Loucy (cell line): ENCODE data around the gene EFNA5.

Experiments used
- H2AFZ ChIP-seq: fragments of 200-600 bp; sonication (generic); 2 replicates; pipeline ENCODE4 v1.6.0; 2016; ENCODE audit warnings: antibody characterized with exemption, mild to moderate bottlenecking, low read length, moderate library complexity
- H3F3A ChIP-seq: fragments of 200-600 bp; 2 replicates; pipeline ENCODE4 v1.6.0; 2016; ENCODE audit warnings: antibody characterized with exemption, low read depth, mild to moderate bottlenecking
- H3K27me3 ChIP-seq: fragments of 200-600 bp; sonication (generic); 2 replicates; pipeline ENCODE4 v1.6.1; 2014; ENCODE audit warnings: low read length, mild to moderate bottlenecking; ENCODE audit not compliant: insufficient read depth, poor library complexity, severe bottlenecking
- H3K36me3 ChIP-seq: fragments of 200-600 bp; sonication (generic); 2 replicates; pipeline ENCODE4 v1.6.1; 2016; ENCODE audit warnings: low read length; ENCODE audit not compliant: insufficient read depth
- H3K4me1 ChIP-seq: fragments of 200-600 bp; sonication (generic); 2 replicates; pipeline ENCODE4 v1.5.1; 2014; ENCODE audit warnings: low read length, mild to moderate bottlenecking; ENCODE audit not compliant: insufficient read depth, poor library complexity, severe bottlenecking
- H3K4me2 ChIP-seq: fragments of 200-600 bp; sonication (generic); 2 replicates; pipeline ENCODE4 v1.6.0; 2014; ENCODE audit warnings: antibody characterized with exemption, low read length, low read depth, mild to moderate bottlenecking; ENCODE audit not compliant: poor library complexity, severe bottlenecking
- H3K4me3 ChIP-seq: fragments of 200-600 bp; sonication (generic); 2 replicates; pipeline ENCODE4 v1.5.1; 2014; ENCODE audit warnings: low read length, mild to moderate bottlenecking, mixed read lengths; ENCODE audit not compliant: poor library complexity, severe bottlenecking
- H3K79me2 ChIP-seq: fragments of 200-600 bp; sonication (generic); 2 replicates; pipeline ENCODE4 v1.6.1; 2014; ENCODE audit warnings: low read length; ENCODE audit not compliant: insufficient read depth
- H3K9ac ChIP-seq: fragments of 200-600 bp; sonication (generic); 2 replicates; pipeline ENCODE4 v1.6.0; 2014; ENCODE audit warnings: mild to moderate bottlenecking, low read depth, low read length, moderate library complexity; ENCODE audit not compliant: poor library complexity, severe bottlenecking
- H3K9me2 ChIP-seq: fragments of 200-600 bp; sonication (generic); replicated peaks from 2 replicates; pipeline ENCODE4 v1.6.1; 2016; ENCODE audit warnings: low read depth, low read length, mixed read lengths
- H3K9me3 ChIP-seq: fragments of 200-600 bp; sonication (generic); 2 replicates; pipeline ENCODE4 v1.6.1; 2014; ENCODE audit warnings: mild to moderate bottlenecking, antibody characterized with exemption, low read length, low read depth; ENCODE audit not compliant: insufficient read depth
- H4K20me1 ChIP-seq: fragments of 200-600 bp; sonication (generic); 2 replicates; pipeline ENCODE4 v1.6.0; 2014; ENCODE audit warnings: antibody characterized with exemption, low read length, mild to moderate bottlenecking; ENCODE audit not compliant: insufficient read depth, poor library complexity, severe bottlenecking
- CTCF ChIP-seq: fragments of 200-600 bp; sonication (generic); conservative IDR thresholded peaks from 2 replicates; pipeline ENCODE4 v1.5.1; 2014; ENCODE audit warnings: mild to moderate bottlenecking, antibody characterized with exemption, low read length
- EZH2phosphoT487 ChIP-seq: fragments of 200-600 bp; IDR thresholded peaks from 2 replicates; pipeline ENCODE4 v1.6.1; 2018; ENCODE audit warnings: antibody characterized with exemption, mild to moderate bottlenecking, moderate library complexity, borderline replicate concordance

The EFNA5 gene

DNA sequence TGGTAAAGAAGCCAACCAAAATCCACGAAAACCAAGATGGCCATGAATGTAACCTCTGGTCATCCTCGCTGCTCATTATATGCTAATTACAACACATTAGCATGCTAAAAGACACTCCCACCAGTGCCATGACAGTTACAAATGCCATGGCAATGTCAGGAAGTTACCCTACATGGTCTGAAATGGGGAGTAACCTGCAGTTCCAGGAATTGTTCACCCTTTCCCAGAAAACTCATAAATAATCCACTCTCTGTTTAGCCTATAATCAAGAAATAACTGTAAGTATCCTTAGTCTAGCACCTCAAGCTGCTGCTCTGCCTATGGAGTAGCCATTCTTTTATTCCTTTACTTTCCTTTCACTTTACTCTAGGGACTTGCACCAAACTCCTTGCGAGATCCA, 160.6 kb downstream of the EFNA5 start:
- Histone ChIP-seq H3F3A (no peaks in the 10 kb centered on the region), H4K20me1 (no peaks in the 10 kb centered on the region), H3K79me2 (no peaks in the 10 kb centered on the region), H3K4me3 (no peak overlapping the region), H3K4me1 (no peaks in the 10 kb centered on the region), H3K4me2 (no peak overlapping the region), H3K9ac (no peak overlapping the region), H3K27me3 (no peaks in the 10 kb centered on the region), H3K9me2 (no peaks in the 10 kb centered on the region), H2AFZ (no peak overlapping the region), H3K9me3 (no peaks in the 10 kb centered on the region), H3K36me3 (no peaks in the 10 kb centered on the region)
- no peak for TF ChIP-seq CTCF
- no peak for TF ChIP-seq EZH2phosphoT487

- Histone ChIP-seq H3K4me1 (no peaks in the 10 kb centered on the region), H3K9me2 (no peaks in the 10 kb centered on the region), H3K9ac (no peak overlapping the region), H3K36me3 (no peaks in the 10 kb centered on the region), H3K4me2 (no peak overlapping the region), H3K4me3 (no peak overlapping the region), H4K20me1 (no peaks in the 10 kb centered on the region), H2AFZ (no peak overlapping the region), H3K9me3 (no peaks in the 10 kb centered on the region), H3F3A (no peaks in the 10 kb centered on the region), H3K79me2 (no peaks in the 10 kb centered on the region), H3K27me3 (no peaks in the 10 kb centered on the region)
- TF ChIP-seq CTCF (no peak), EZH2phosphoT487 (no peak)
These were observed 162.6 kb downstream of the EFNA5 start for GRCh38 chr5:107508097-107508496.

DNA sequence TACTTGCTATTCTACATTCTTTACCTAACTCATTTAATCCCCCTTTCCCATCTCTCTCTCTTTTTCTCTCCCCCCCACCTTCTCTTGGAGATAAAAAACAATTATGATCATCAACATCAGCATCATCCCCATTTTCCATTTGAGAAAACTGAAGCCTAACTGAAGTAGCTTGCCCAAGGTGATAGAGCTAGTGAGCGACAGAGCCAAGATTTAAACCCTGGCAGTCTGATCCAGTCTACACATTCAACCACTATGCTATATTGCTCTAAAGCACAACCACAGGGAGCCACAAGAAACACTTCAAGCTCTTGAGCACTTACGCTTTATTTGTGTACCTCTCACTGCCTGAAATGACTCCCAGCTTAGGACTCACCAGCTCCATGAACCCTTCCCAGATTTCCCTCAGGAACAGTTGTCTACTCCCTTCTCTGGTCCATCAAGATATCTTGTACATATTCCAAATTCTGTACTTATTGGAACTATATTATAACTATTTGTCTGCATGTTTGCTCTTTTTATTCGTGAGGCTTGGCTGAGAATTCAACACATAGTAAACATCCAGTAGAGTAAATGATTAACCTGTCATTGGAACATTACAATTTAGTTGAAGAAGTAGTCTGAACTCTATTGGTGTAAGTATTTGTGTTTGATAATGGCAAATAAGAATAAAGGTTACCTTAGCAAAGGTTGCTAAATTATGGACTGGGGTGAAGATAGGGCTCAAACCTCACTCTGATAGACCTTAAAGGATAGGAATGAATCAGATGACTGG, 164.8 kb downstream of the EFNA5 start:
- Histone ChIP-seq H3K27me3 (no peaks in the 10 kb centered on the region), H3K4me1 (peaks cover 21% of the 10 kb centered on the region), H3K4me2 (no peak overlapping the region), H2AFZ (no peak overlapping the region), H3K4me3 (no peak overlapping the region), H4K20me1 (no peaks in the 10 kb centered on the region), H3K9me2 (no peaks in the 10 kb centered on the region), H3K79me2 (no peaks in the 10 kb centered on the region), H3K9me3 (no peaks in the 10 kb centered on the region), H3K36me3 (no peaks in the 10 kb centered on the region), H3K9ac (no peak overlapping the region), H3F3A (no peaks in the 10 kb centered on the region)
- TF ChIP-seq EZH2phosphoT487: no peak

- Histone ChIP-seq H3K9me2 (no peaks in the 10 kb centered on the region), H3K27me3 (no peaks in the 10 kb centered on the region), H4K20me1 (no peaks in the 10 kb centered on the region), H3K4me3 (no peak overlapping the region), H3K9ac (no peak overlapping the region), H2AFZ (no peak overlapping the region), H3K9me3 (no peaks in the 10 kb centered on the region), H3K4me2 (no peak overlapping the region), H3F3A (no peaks in the 10 kb centered on the region), H3K4me1 (peaks cover 24% of the 10 kb centered on the region), H3K79me2 (no peaks in the 10 kb centered on the region), H3K36me3 (no peaks in the 10 kb centered on the region)
- TF ChIP-seq EZH2phosphoT487 (no peak), CTCF (no peak)
These were observed 166.3 kb downstream of the EFNA5 start for GRCh38 chr5:107504424-107504823.
